SW480 (cell line): ENCODE data around the gene RAD51B.
"Not testable (repeated sequence)": the region's sequence is repeated elsewhere in the genome, so short reads cannot be mapped to it uniquely, and the experiment has no call there.

Source experiments
- DNase-seq: peaks from one replicate; pipeline ENCODE4 v3.0.0-alpha.2; 2016; ENCODE audit warnings: low spot score

Gene RAD51B

GRCh38 chr14:68408680-68409079, 589.1 kb downstream of the RAD51B start:
- no peak for DNase-seq

GRCh38 chr14:68409387-68409786, 589.8 kb downstream of the RAD51B start:
- no peak for DNase-seq

DNA sequence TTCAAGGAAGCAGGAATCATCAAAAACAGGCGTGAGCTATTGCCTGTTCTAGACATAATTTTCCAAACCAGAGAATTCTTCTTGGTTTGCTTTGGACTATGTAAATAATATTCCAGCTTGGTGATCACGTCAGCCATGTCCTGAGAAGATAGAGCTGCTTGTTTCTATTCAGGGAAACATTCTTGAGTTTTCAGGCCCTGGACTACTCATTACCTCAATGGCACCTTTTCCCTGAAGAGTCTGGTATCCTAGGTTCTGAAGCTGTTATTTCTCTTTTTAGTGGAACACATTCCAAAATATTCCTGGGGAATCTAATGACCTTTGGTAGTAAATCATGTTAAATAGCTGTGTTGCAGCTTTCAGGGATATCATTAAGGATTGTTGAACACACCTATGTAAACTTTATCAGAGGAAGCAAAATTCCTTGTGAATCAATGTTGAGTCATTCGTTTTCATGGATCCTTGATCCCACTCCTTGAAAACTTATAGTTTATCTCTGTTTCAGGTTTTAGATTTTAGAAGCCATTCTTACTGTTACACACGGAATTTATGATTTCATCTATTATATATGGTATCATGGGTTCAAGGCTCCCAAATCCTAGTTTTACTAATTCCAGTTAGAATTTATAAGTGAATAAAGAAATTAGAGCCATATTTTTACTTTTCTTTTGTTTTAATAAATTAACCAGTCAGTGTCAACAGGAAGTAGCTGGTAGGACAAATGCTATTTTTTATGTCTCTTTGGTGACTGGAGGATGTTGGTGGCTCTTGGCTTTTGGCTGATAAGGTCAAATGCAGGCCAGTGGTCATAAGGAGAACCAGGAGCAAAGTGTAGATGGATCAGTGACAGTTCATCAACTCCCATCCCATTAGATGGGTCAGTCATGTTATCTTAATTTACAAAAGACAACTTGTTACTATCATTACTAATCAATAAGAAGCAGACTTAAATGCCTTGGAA, 593.2 kb downstream of the RAD51B start:
- DNase-seq, result no peak

DNA sequence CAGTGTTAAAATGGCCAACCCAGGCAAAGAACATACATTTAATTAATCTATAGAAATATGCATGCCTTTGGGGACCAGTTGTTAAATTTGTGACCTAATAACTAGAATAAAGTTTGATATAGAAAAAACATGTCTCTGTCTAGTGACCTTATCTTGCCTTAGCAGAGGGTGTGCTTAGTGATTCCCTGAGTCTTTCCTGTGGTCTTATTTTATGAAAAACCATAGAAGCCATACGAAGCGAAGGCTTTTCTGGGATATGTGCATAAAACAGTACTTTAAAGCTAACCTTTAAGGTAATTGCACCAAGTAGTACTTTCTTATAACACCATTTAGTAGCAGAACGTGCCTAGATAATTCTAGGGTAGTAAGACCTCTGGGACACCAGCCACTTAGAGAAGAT, 593.9 kb downstream of the RAD51B start:
- no peak for DNase-seq

DNA sequence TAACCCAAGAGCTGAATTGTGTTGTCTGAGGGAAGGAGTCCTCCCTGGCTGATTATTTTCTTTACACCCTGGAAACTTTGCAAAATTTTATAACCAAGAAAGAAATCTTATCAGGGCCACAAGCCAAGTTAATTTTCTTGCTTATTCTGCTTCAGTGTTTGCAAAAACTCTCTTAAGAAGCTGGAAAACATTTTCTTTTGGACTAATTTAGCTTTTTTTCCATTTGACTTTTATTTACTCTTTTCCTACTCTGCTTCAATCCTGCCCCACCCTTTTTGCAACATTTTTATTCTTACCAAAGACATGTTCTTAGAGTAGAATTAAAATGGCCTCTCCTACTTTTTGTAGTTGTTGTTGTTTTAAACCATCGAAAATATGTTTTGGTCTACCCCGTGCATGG, 594.5 kb downstream of the RAD51B start:
- no peak for DNase-seq

DNA sequence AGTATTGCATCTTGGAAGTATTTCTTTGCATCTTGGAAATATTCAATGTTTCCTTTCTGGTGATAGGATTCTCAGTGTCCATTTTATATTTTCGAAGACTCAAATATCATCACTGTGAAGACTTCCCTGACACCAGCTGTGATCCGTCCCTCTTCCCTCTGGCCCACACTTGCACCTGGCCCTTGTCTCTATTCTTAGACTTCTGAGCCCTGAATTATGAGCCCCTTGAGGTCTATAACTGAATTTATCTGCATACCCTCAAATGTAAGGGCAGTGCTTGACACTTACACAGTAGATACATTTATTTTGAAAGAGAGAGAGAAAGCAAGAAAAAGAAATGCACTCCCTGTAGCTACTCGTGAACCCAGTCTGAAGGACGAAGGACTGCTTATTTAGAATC, 596.6 kb downstream of the RAD51B start:
- no peak for DNase-seq

DNA sequence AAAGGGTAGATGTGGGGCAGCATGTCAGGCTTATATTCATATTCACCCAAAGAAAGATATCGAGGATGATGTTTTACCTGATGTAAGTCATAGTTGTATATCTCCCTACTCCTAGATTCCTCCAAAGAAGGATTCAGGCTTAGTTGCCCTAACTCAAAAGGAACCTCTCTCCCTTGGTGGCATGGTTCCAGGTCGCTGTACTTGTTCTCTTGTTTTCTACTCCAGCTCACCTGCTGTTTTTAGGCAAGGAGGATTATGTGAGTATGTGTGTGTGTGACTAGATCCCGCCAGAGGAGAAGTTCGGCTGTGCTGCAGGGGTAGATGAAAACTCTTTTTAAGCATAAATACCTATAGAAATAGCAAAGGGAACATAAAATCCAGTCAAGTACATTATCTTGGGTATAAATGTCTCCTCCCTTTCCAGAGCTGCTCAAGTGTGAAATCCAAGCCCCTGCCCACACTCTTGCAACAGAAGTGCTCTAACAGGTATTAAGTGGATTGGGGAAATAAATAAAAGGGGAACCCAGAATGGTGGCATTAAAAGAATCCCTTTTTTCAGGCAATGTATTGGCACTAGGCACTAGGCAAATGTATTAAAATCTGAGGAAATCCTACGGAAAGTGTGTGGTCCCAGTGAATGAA, 597.6 kb downstream of the RAD51B start:
- no peak for DNase-seq

- DNase-seq, result no peak
Observed at GRCh38 chr14:68418174-68419118, 598.9 kb downstream of the RAD51B start.

GRCh38 chr14:68420350-68420749, 600.8 kb downstream of the RAD51B start:
- DNase-seq, result no peak

DNA sequence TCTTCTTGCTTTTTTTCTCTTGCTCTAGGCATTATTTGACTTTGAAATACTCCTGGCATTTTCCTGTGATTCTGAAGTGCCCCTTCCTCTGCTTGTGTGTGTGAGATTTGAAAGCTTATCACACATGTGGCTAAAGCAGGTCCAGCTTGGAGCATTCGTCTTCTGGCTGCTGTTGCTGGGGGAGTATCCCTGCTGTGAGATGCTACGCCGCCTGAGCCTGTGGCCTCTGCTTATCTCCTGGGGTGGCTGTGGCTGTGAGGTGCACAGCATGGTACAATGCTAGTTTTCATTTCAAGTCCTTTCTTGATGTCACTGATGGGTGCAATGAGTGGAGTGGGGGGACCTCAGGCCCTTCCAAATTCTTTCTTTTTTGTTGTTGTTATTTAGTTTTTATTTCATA, 601.5 kb downstream of the RAD51B start:
- DNase-seq, result no peak

DNA sequence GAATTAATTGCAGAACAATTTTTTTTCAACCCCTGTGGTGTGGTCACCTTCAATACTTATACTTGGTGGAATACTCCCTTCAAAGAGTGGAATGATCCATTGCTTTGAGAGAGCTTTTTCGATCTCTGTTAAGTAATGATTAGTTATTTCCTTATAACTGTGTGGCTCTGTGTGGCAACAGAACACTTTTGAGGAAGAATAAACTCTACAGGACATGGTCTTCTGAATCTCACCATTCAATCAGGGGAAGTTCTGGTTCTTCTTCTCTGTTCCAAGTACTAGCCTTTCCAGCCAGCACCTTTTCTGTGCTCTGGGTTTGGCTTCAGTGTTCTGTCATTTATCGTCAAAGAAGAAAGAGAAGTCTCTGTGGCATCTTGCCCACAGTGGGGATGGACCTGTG, 604.1 kb downstream of the RAD51B start:
- no peak for DNase-seq

GRCh38 chr14:68424443-68425172, 605.0 kb downstream of the RAD51B start:
- no peak for DNase-seq

DNA sequence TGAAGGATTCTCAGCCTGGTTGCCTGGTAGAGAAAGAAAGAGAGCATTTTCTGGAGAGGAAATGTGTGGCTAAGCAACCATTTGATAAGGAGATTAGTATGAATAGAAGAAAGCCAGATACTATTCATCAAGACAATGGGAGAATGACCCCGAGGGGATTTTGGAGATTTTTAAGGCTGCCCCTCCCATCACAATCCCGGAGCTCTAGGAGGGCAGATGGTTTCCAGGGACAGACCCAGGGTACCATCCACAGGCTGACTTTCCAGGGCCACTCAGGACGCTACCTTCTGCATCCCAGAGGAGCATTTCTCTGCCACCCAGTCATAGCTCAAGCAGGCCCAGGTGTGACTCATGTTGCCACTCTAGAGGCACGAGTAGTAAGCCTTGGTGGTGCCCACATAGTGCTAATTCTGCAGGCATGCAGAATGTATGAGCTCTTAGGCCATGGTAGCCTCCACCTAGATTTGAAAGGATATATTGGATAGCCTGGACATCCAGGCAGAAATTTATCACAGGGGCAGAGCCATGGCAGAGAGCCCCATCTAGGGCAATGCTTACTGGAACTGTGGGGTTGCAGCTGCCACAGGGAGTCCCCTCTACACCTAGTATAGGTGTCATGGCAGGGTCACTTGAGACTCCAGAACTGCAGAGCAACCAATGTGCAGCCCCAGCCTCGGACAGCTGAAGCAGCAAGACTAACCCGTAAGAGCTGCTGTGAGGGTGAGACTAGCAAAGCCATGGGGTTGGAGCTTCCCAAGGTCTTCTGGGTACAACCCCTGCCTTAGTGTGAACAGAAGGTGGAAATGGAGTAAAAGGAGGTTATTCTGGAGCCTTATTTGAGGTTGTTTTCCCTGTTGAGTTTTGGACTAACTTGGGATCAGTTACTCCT, 607.3 kb downstream of the RAD51B start:
- no peak for DNase-seq

DNA sequence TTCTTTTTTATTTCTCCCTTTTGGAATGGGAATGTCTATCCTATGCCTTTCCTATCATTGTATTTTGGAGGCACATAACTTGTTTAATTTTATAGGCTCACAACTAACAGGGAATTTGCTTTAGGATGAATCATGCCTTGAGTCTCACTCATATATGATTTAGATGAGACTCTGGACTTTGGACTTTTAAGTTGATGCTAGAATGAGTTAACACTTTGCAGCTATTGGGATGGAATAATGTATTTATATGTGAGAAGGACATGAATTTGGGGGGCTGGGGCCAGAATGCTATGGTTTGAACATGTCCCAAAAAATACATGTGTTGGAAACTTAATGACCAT, 607.9 kb downstream of the RAD51B start:
- DNase-seq, result peak; percentile 52

GRCh38 chr14:68428900-68429299, 609.3 kb downstream of the RAD51B start:
- DNase-seq, result not testable (repeated sequence)

DNA sequence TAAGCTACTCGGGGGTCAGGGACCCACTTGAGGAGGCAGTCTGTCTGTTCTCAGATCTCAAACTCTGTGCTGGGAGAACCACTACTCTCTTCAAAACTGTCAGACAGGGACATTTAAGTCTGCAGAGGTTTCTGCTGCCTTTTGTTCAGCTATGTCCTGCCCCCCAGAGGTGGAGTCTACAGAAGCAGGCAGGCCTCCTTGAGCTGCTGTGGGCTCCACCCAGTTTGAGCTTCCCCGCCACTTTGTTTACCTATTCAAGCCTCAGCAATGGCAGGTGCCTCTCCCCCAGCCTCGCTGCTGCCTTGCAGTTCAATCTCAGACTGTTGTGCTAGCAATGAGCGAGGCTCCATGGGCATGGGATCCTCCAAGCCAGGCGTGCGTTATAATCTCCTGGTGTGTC, 614.6 kb downstream of the RAD51B start:
- not testable (repeated sequence) for DNase-seq

GRCh38 chr14:68435631-68436030, 616.1 kb downstream of the RAD51B start:
- not testable (repeated sequence) for DNase-seq

DNA sequence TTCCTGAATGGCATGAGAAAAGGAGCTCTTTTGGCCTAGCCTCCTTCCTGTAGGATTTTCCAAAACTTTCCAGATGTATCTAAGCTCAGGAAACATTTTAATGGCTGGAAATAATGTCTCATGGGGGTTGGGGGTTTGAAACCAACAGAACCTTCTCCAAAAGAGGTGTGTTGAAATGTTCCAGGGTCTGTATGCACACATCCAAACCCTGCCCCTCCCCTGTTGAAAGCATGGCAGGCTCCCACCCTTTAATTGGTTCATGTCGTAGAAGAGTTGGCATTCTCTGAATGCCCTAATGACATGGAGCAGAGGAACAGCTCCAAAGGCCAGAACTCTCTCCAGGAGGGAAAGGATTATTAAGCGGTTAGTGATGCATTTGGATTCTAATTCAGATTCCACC, 620.1 kb downstream of the RAD51B start:
- DNase-seq, result no peak

GRCh38 chr14:68440820-68441219, 621.2 kb downstream of the RAD51B start:
- no peak for DNase-seq

DNA sequence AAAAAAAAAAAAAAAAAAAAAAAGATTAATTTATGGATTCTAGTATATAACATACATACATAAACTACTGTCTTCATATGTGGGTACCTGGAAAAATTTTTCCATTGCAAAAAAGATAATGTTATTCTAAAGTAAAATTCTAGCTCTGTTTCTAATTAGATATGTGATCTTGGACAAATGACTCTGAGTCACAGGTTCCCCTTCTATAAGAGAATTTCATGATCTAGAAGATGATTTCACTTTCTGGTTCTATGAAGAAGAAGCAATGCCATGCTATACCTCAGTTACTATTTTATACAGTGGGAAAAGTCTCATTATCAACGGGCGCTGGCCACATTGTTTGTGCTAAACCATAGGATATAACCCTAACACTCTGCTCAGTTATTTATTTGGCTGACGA, 622.0 kb downstream of the RAD51B start:
- DNase-seq, result no peak
